Activated T-cell treated with anti-CD3 and anti-CD28 coated beads, Interleukin-2, amount 50 U/mL, for 4 hours (primary cell): ENCODE measurements around the gene AGO3. TPM values are rescaled to one million over a fixed set of nuclear protein-coding genes. Genes with fewer than 3 reads are reported as not detected.

Source experiments
- ATAC-seq, 2 donors: fragments of 200-7000 bp; cut with Tn5 transposase; one replicate each; pipeline ENCODE4 v1.10.0; 2021
- DNase-seq: peaks from one replicate; pipeline ENCODE4 v3.0.0-alpha.2; 2020
- H3K27me3 Mint-ChIP-seq: one replicate; pipeline ENCODE4 v1.8.0; 2021; ENCODE audit warnings: low read depth, mixed read lengths
- H3K36me3 Mint-ChIP-seq: one replicate; pipeline ENCODE4 v1.8.0; 2022; ENCODE audit warnings: mixed read lengths; ENCODE audit not compliant: insufficient read depth
- H3K4me1 Mint-ChIP-seq: one replicate; pipeline ENCODE4 v1.8.0; 2021; ENCODE audit warnings: low read depth, mixed read lengths
- H3K4me3 Mint-ChIP-seq: one replicate; pipeline ENCODE4 v1.8.0; 2021; ENCODE audit warnings: mild to moderate bottlenecking, moderate library complexity, mixed read lengths
- H3K9me3 Mint-ChIP-seq: one replicate; pipeline ENCODE4 v1.8.0; 2021; ENCODE audit warnings: mixed read lengths
- total RNA-seq, 3 donors: library from RNA; stranded (reverse); gene quantifications; one replicate each; pipeline ENCODE4 v1.2.1, GENCODE V29; 2021

Gene AGO3
- total RNA-seq, 3 donors from 2014 or later: 20.3 to 22.8 (median 21.9) TPM

GRCh38 chr1:36086529-36087232, 155.8 kb downstream of the AGO3 start:
- H3K4me1 Mint-ChIP-seq: peaks cover 15% of the 10 kb centered on the region
- no peak for ATAC-seq
- DNase-seq: no peak
- H3K36me3 Mint-ChIP-seq: peaks cover 8% of the 10 kb centered on the region
- H3K4me3 Mint-ChIP-seq: peak overlapping the region; percentile 51
- H3K9me3 Mint-ChIP-seq: no peaks in the 10 kb centered on the region
- peaks cover 39% of the 10 kb centered on the region for H3K27me3 Mint-ChIP-seq

DNA sequence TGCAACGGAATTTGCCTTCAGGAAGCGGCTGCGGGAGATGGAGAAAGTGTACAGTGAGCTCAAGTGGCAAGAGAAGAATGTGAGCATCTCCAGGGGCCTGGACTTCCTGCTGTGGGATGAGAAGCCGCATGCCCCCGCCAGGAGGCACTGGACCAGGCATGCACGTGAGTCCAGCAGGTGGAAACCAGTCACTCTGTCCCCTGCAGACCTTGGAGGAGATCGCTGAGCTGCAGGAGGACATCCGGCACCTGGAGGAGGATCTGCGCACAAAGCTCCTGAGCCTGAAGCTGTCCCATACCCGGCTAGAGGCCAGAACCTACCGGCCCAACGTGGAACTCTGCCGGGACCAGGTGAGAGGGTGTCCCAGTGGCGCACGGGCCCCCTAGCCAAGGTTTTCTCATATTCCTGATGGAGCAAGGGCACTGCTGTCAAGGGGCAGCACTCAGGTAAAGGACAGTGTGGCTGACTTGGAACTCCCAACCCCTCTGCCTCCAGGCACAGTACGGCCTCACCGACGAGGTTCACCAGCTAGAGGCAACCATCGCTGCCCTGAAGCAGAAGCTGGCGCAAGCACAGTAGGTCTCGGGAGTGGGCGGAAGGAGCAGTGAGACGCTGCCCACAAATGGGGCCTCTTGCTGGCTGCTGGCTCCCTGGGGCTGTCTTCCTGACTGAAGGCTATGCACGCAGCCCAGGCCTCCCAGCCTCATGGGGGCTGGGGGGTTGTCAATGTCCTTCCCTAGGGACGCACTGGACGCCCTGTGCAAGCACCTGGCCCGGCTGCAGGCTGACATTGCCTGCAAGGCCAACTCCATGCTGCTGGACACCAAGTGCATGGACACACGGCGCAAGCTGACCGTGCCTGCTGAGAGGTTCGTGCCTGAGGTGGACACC, 156.6 kb downstream of the AGO3 start:
- H3K27me3 Mint-ChIP-seq: peaks cover 32% of the 10 kb centered on the region
- peaks cover 17% of the 10 kb centered on the region for H3K4me1 Mint-ChIP-seq
- H3K9me3 Mint-ChIP-seq: no peaks in the 10 kb centered on the region
- H3K36me3 Mint-ChIP-seq: peaks cover 11% of the 10 kb centered on the region
- no peak for ATAC-seq
- H3K4me3 Mint-ChIP-seq: peak overlapping the region; percentile 51
- no peak for DNase-seq

GRCh38 chr1:36088265-36088576, 157.3 kb downstream of the AGO3 start:
- peaks cover 17% of the 10 kb centered on the region for H3K4me1 Mint-ChIP-seq
- DNase-seq: no peak
- peak; percentile 25 to 36 for ATAC-seq

GRCh38 chr1:36088577-36089392, 157.9 kb downstream of the AGO3 start, which contains the start of gene ADPRS:
TSS of gene ADPRS (plus strand) at chr1:36088892. CDS start at chr1:36088905, 13 bp downstream.
- Mint-ChIP-seq H3K9me3 (no peaks in the 10 kb centered on the region), H3K36me3 (peaks cover 14% of the 10 kb centered on the region), H3K27me3 (peaks cover 22% of the 10 kb centered on the region), H3K4me1 (peaks cover 17% of the 10 kb centered on the region), H3K4me3 (peak within 1 kb of the TSS; percentile 98)
- peak; percentile 86 to 91 for ATAC-seq
- DNase-seq: peak; percentile 88

More at GRCh38 chr1:36088265-36088576, 157.3 kb downstream of the AGO3 start:
- peaks cover 14% of the 10 kb centered on the region for H3K36me3 Mint-ChIP-seq
- H3K4me3 Mint-ChIP-seq: peak overlapping the region; percentile 98
- no peaks in the 10 kb centered on the region for H3K9me3 Mint-ChIP-seq
- peaks cover 27% of the 10 kb centered on the region for H3K27me3 Mint-ChIP-seq

DNA sequence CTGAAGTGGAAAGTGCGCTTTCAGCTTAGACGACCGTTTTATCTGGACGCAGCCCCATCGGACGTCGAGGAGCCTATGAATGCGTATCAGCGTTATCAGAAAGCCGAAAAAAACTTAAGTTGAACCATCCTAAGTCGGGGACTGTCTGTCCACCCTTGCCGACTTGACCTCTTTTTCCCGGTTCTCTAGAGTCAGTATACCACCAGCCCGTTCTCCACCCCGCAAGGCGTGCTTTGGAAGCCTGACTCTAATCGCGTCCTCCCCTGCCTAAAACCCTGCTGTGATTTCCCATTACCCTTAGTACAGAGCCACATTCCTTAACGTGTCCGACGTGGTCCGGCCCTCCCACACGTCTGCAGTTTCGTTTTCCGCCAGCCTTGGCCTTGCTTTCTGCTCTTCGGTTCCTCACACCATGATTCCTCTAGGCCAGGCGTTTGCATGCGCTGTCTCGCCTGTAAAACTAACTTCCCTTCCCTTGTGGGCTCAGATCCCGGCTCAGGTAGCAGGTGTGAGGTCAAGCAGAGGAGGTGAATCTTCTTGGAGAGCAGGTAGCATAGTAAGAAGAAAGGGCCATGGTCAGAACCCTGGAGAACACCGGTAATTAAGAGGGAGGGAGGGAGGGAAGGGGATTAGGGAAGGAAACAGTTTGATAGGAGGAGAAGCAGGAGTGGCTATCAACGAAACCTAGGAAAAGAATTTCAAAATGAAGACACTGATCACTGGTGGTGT, 158.7 kb downstream of the AGO3 start:
- Mint-ChIP-seq H3K4me3 (peak overlapping the region; percentile 98), H3K36me3 (peaks cover 14% of the 10 kb centered on the region), H3K27me3 (peaks cover 20% of the 10 kb centered on the region), H3K4me1 (peaks cover 17% of the 10 kb centered on the region), H3K9me3 (no peaks in the 10 kb centered on the region)
- DNase-seq: no peak
- no peak for ATAC-seq

- H3K4me1 Mint-ChIP-seq: peaks cover 17% of the 10 kb centered on the region
- H3K36me3 Mint-ChIP-seq: peaks cover 14% of the 10 kb centered on the region
- H3K9me3 Mint-ChIP-seq: no peaks in the 10 kb centered on the region
- H3K4me3 Mint-ChIP-seq: no peak overlapping the region
- ATAC-seq (no peak), DNase-seq (no peak)
- peaks cover 7% of the 10 kb centered on the region for H3K27me3 Mint-ChIP-seq
Measured at GRCh38 chr1:36091141-36091540, 160.2 kb downstream of the AGO3 start.

DNA sequence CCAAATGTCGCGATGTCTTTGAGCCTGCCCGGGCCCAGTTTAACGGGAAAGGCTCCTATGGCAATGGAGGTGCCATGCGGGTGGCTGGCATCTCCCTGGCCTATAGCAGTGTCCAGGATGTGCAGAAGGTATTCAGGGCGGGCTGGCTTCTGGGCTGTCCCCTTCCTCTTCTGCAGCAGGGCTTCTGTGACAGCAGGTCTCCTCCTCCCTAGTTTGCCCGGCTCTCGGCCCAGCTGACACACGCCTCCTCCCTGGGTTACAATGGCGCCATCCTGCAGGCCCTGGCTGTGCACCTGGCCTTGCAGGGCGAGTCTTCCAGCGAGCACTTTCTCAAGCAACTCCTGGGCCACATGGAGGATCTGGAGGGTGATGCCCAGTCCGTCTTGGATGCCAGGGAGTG, 160.8 kb downstream of the AGO3 start:
- Mint-ChIP-seq H3K9me3 (no peaks in the 10 kb centered on the region), H3K36me3 (peaks cover 14% of the 10 kb centered on the region), H3K4me1 (peaks cover 17% of the 10 kb centered on the region), H3K4me3 (no peak overlapping the region), H3K27me3 (peaks cover 4% of the 10 kb centered on the region)
- DNase-seq (no peak), ATAC-seq (no peak)

- DNase-seq: no peak
- Mint-ChIP-seq H3K4me1 (peaks cover 16% of the 10 kb centered on the region), H3K36me3 (peaks cover 14% of the 10 kb centered on the region), H3K9me3 (no peaks in the 10 kb centered on the region), H3K27me3 (no peaks in the 10 kb centered on the region), H3K4me3 (no peak overlapping the region)
- ATAC-seq: no peak
Measured at GRCh38 chr1:36092166-36092797, 161.4 kb downstream of the AGO3 start.

- H3K4me1 Mint-ChIP-seq: peaks cover 16% of the 10 kb centered on the region
- H3K4me3 Mint-ChIP-seq: no peak overlapping the region
- DNase-seq (no peak), ATAC-seq (no peak)
- H3K27me3 Mint-ChIP-seq: no peaks in the 10 kb centered on the region
- peaks cover 14% of the 10 kb centered on the region for H3K36me3 Mint-ChIP-seq
- no peaks in the 10 kb centered on the region for H3K9me3 Mint-ChIP-seq
Measured at GRCh38 chr1:36092798-36093185, 161.9 kb downstream of the AGO3 start.

DNA sequence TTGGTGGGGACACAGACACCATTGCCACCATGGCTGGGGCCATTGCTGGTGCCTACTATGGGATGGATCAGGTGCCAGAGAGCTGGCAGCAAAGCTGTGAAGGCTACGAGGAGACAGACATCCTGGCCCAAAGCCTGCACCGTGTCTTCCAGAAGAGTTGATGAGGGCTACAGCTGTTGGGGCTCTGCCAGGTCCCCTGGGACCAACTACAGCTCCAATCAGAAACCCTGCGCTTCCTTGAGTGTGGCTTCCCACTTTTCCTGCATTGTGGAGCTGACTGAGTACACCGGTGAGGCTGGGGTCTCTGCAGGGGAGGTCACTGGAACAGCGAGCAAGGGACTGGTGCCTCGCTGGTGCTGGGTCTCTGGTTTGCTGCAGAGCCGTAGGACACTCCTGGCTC, 162.3 kb downstream of the AGO3 start:
- Mint-ChIP-seq H3K27me3 (no peaks in the 10 kb centered on the region), H3K9me3 (no peaks in the 10 kb centered on the region), H3K36me3 (peaks cover 14% of the 10 kb centered on the region), H3K4me1 (peaks cover 16% of the 10 kb centered on the region), H3K4me3 (no peak overlapping the region)
- no peak for DNase-seq
- ATAC-seq: no peak

- DNase-seq (no peak), ATAC-seq (no peak)
- H3K4me3 Mint-ChIP-seq: no peak overlapping the region
- peaks cover 16% of the 10 kb centered on the region for H3K4me1 Mint-ChIP-seq
- no peaks in the 10 kb centered on the region for H3K27me3 Mint-ChIP-seq
- no peaks in the 10 kb centered on the region for H3K9me3 Mint-ChIP-seq
- peaks cover 14% of the 10 kb centered on the region for H3K36me3 Mint-ChIP-seq
Measured at GRCh38 chr1:36093929-36094328, 163.0 kb downstream of the AGO3 start.

GRCh38 chr1:36094621-36095061, 163.7 kb downstream of the AGO3 start:
- H3K36me3 Mint-ChIP-seq: peaks cover 11% of the 10 kb centered on the region

GRCh38 chr1:36095760-36096405, 165.0 kb downstream of the AGO3 start:
- Mint-ChIP-seq H3K36me3 (peaks cover 10% of the 10 kb centered on the region), H3K4me1 (peaks cover 8% of the 10 kb centered on the region), H3K9me3 (no peaks in the 10 kb centered on the region), H3K27me3 (no peaks in the 10 kb centered on the region), H3K4me3 (no peak overlapping the region)
- no peak for DNase-seq
- ATAC-seq: no peak

More at GRCh38 chr1:36094621-36095061, 163.7 kb downstream of the AGO3 start:
- ATAC-seq (no peak), DNase-seq (no peak)
- H3K27me3 Mint-ChIP-seq: no peaks in the 10 kb centered on the region
- peaks cover 13% of the 10 kb centered on the region for H3K4me1 Mint-ChIP-seq
- no peaks in the 10 kb centered on the region for H3K9me3 Mint-ChIP-seq
- no peak overlapping the region for H3K4me3 Mint-ChIP-seq
